Smooth muscle cell (in vitro differentiated cells): ENCODE results near the gene SSTR5. TPM values are rescaled to one million over a fixed set of nuclear protein-coding genes. Genes with fewer than 3 reads are reported as not detected.

Experiments
- DNase-seq: peaks from one replicate; lab custom pipeline; 2025; ENCODE audit not compliant: unreplicated experiment; lab: John Stamatoyannopoulos, UW
- H2AFZ ChIP-seq: fragments of 200-600 bp; sonication (generic); 2 replicates; pipeline ENCODE4 v1.6.0; 2016; ENCODE audit warnings: antibody characterized with exemption, low read depth, mild to moderate bottlenecking
- H3F3A ChIP-seq: fragments of 200-600 bp; sonication (generic); 2 replicates; pipeline ENCODE4 v1.6.0; 2017; ENCODE audit warnings: antibody characterized with exemption, low read depth
- H3K27ac ChIP-seq: fragments of 200-600 bp; sonication (generic); 2 replicates; pipeline ENCODE4 v1.5.1; 2016; ENCODE audit warnings: low read depth, mild to moderate bottlenecking
- H3K27me3 ChIP-seq: fragments of 200-600 bp; sonication (generic); 2 replicates; pipeline ENCODE4 v1.6.1; 2016; ENCODE audit warnings: low read depth, mild to moderate bottlenecking
- H3K36me3 ChIP-seq: fragments of 200-600 bp; sonication (generic); 2 replicates; pipeline ENCODE4 v1.5.1; 2016; ENCODE audit warnings: low read depth
- H3K4me1 ChIP-seq: fragments of 200-600 bp; sonication (generic); 2 replicates; pipeline ENCODE4 v1.5.1; 2016; ENCODE audit warnings: low read depth
- H3K4me2 ChIP-seq: fragments of 200-600 bp; sonication (generic); 2 replicates; pipeline ENCODE4 v1.6.0; 2016; ENCODE audit warnings: mild to moderate bottlenecking
- H3K4me3 ChIP-seq: fragments of 200-600 bp; sonication (generic); 2 replicates; pipeline ENCODE4 v1.5.1; 2016; ENCODE audit warnings: mild to moderate bottlenecking
- H3K79me2 ChIP-seq: fragments of 200-600 bp; sonication (generic); 2 replicates; pipeline ENCODE4 v1.6.0; 2016; ENCODE audit warnings: low read depth, mild to moderate bottlenecking
- H3K9ac ChIP-seq: fragments of 200-600 bp; sonication (generic); 2 replicates; pipeline ENCODE4 v1.6.0; 2016; ENCODE audit warnings: low read depth
- H3K9me3 ChIP-seq: fragments of 200-600 bp; sonication (generic); replicated peaks from 2 replicates; pipeline ENCODE4 v1.5.1; 2016; ENCODE audit warnings: low read depth
- H4K20me1 ChIP-seq: fragments of 200-600 bp; sonication (generic); 2 replicates; pipeline ENCODE4 v1.6.0; 2016; ENCODE audit warnings: low read depth
- WGBS: methylation state at CpG from one replicate; pipeline ENCODE4 v1.1.7; 2016; ENCODE audit warnings: low lambda C conversion rate; 5-methylcytosine and 5-hydroxymethylcytosine counted together
- polyA plus RNA-seq: library from polyadenylated mRNA; unstranded; fragments of >200 nt; fragmentation: Nextera tagmentation; extraction: Ambion mirVana; gene quantifications from 2 replicates; pipeline ENCODE4 v1.2.1, GENCODE V29; 2016
- total RNA-seq: library from RNA; depleted of rRNA; stranded (reverse); fragments of >200 nt; gene quantifications from 2 replicates; pipeline ENCODE4 v1.2.3, GENCODE V29; 2014
- TF ChIP-seq, protein P1 (sequence below): fragments of 200-600 bp; sonication (generic); IDR thresholded peaks from 2 replicates; pipeline ENCODE4 v1.5.1; 2017; ENCODE audit warnings: borderline replicate concordance, mild to moderate bottlenecking, antibody characterized with exemption; ENCODE audit not compliant: insufficient read depth, poor library complexity, severe bottlenecking

Gene SSTR5
- total and polyA plus RNA-seq, 2 experiments from 2014 or later, result not detected

DNA sequence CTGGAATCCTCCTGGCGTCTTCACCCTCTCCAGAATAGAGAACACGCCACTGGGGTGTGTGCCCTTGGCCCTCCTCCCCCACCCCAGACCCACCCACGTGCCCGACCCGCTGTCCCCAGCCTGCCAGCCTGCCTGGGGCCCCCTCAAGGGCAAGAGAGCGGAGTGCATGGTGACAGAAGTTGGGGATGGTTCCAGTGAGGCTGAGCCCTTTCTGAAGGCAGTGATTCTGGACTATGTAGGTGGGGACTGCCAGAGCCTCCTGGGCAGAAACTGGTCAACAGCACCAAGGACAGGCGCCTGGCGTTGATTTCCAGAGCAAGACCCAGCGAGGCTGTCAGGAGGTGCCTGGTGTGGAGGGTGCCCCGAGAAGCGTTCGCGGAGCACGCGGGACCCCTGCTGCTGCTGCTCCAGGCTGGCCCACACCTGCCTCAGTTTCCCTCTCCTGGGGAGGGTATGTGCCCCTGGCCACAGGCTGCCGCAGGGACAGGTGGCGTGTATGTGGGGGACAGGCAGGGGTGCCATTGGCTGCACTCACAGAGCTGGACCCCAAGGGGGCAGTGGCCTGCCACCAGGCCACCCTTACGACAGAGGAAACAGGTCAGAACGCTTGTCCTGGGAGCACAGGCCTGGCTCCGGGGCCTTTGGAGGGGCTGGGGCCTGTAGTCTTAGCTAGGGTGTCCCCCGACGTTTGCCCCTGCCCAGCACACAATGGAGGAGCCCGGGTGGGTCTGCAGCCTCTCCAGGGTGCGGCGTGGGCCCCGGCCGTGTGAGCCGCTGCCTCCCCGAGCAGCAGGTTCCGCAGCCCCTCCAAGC lies 1.2 kb downstream of the SSTR5 start:
- no peak overlapping the region for H3K9ac ChIP-seq
- H2AFZ ChIP-seq, result no peak overlapping the region
- TF ChIP-seq, protein P1, sequence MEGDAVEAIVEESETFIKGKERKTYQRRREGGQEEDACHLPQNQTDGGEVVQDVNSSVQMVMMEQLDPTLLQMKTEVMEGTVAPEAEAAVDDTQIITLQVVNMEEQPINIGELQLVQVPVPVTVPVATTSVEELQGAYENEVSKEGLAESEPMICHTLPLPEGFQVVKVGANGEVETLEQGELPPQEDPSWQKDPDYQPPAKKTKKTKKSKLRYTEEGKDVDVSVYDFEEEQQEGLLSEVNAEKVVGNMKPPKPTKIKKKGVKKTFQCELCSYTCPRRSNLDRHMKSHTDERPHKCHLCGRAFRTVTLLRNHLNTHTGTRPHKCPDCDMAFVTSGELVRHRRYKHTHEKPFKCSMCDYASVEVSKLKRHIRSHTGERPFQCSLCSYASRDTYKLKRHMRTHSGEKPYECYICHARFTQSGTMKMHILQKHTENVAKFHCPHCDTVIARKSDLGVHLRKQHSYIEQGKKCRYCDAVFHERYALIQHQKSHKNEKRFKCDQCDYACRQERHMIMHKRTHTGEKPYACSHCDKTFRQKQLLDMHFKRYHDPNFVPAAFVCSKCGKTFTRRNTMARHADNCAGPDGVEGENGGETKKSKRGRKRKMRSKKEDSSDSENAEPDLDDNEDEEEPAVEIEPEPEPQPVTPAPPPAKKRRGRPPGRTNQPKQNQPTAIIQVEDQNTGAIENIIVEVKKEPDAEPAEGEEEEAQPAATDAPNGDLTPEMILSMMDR, result no peak
- DNase-seq, result no peak
- H3K27ac ChIP-seq, result no peak overlapping the region
- H3K4me3 ChIP-seq, result no peak overlapping the region
- no peaks in the 10 kb centered on the region for H3K36me3 ChIP-seq
- H3K27me3 ChIP-seq, result peaks cover 41% of the 10 kb centered on the region
- H3K4me2 ChIP-seq, result no peak overlapping the region
- no peaks in the 10 kb centered on the region for H3F3A ChIP-seq
- no peaks in the 10 kb centered on the region for H4K20me1 ChIP-seq
- WGBS, result 88% methylated on average over 29 of the region's 30 CpGs
- H3K9me3 ChIP-seq, result no peaks in the 10 kb centered on the region
- H3K4me1 ChIP-seq, result no peaks in the 10 kb centered on the region
- no peaks in the 10 kb centered on the region for H3K79me2 ChIP-seq

DNA sequence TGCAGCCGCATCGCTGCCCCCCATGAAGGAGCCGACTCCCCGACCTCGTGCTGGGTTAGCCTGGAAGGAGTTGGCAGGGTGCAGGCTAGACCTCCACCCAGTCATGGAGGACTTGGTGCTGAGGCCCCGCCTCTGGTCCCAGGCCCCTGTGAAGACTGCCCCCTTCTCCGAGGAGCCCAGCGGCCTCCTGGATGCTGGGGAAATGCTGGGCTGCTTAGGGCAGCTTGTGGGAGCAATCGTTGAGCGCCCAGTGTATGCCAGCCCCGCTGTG lies 1.8 kb downstream of the SSTR5 start:
- no peak overlapping the region for H3K9ac ChIP-seq
- no peak overlapping the region for H3K4me3 ChIP-seq
- no peaks in the 10 kb centered on the region for H3F3A ChIP-seq
- no peaks in the 10 kb centered on the region for H3K4me1 ChIP-seq
- WGBS, result 78% methylated on average over 10 of the region's 11 CpGs
- H3K9me3 ChIP-seq, result no peaks in the 10 kb centered on the region
- TF ChIP-seq, protein P1, result no peak
- no peaks in the 10 kb centered on the region for H3K79me2 ChIP-seq
- H3K4me2 ChIP-seq, result no peak overlapping the region
- H2AFZ ChIP-seq, result no peak overlapping the region
- no peaks in the 10 kb centered on the region for H4K20me1 ChIP-seq
- no peaks in the 10 kb centered on the region for H3K36me3 ChIP-seq
- DNase-seq, result no peak
- H3K27me3 ChIP-seq, result peaks cover 41% of the 10 kb centered on the region
- no peak overlapping the region for H3K27ac ChIP-seq

DNA sequence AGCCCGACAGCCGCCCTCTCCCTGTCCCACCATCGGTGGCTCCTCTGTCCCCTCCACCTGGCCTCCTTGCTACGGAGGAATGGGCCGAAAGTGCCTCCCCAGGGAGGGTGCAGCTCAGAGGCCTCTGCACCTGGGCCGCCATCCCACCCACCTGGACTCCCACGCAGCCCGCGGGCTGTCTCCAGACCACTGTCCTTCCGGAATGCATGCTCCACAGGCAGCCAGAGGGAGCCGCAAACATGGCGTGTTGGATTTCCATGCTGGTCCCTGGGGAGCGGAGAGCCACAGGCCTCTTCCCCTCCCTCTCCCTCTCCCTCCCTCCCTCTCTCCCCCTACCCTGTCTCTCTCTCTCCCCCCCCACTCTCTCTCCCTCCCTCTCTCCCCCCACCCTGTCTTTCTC lies 3.0 kb downstream of the SSTR5 start:
- Histone ChIP-seq H3K27ac (no peak overlapping the region), H3K9ac (no peak overlapping the region), H3F3A (no peaks in the 10 kb centered on the region), H2AFZ (no peak overlapping the region), H3K27me3 (peaks cover 41% of the 10 kb centered on the region), H4K20me1 (no peaks in the 10 kb centered on the region), H3K36me3 (no peaks in the 10 kb centered on the region), H3K9me3 (no peaks in the 10 kb centered on the region), H3K4me2 (no peak overlapping the region), H3K4me3 (no peak overlapping the region), H3K79me2 (no peaks in the 10 kb centered on the region), H3K4me1 (no peaks in the 10 kb centered on the region)
- TF ChIP-seq, protein P1, result no peak
- WGBS, result 78% methylated on average over 13 of the region's 13 CpGs
- DNase-seq, result no peak
